Suppressor macrophage treated with lipopolysaccharide for 1 hour (primary cell): Measurements from ENCODE around the gene HHATL.
"Not testable (repeated sequence)": the region's sequence is repeated elsewhere in the genome, so short reads cannot be mapped to it uniquely, and the experiment has no call there.

Experiments
- DNase-seq, 3 donors: peaks; one replicate each; pipeline ENCODE4 v3.0.0-alpha.2; 2020 to 2022

HHATL gene

GRCh38 chr3:42733501-42734262 is 31.1 kb upstream of the HHATL start:
- no peak for DNase-seq

GRCh38 chr3:42732829-42733459 is 30.3 kb upstream of the HHATL start:
- DNase-seq: no peak

DNA sequence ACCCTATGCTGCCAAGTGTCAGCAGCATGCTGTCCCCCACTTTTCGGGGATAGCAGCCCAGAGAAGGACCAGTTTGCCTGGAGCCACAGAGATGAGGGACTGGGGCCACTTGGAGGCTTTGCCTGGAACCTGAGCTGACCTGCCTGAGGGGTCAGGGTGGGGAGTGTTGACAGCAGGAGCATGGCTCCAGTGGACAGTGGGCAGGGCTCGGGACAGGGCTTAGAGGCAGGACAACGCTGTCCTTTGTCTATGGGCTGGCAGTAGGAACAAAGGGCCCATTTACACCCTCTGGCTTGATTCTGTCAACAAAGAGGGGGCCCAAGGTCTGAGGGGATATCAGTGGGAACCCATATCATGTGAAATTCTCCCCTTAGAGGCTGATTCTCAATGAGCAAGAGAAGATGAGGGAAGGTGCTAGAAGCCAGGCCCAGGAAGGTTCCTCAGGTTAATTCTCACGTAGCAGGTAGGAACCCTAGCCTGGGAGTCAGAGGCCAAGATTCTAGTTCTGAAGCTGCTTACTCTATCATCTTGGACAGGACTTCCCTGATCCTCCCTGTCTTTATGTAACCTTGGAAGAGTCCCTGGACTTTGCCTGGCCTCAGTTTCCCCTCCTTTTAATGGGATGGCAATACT is 29.7 kb upstream of the HHATL start:
- DNase-seq: no peak

- DNase-seq: peak in 2 of 3 donors; percentile 39 to 41
Measured at GRCh38 chr3:42731476-42732195, 29.0 kb upstream of the HHATL start.

- DNase-seq: no peak
Measured at GRCh38 chr3:42730706-42731420, 28.3 kb upstream of the HHATL start.

- no peak for DNase-seq
Measured at GRCh38 chr3:42730294-42730693, 27.7 kb upstream of the HHATL start.

DNA sequence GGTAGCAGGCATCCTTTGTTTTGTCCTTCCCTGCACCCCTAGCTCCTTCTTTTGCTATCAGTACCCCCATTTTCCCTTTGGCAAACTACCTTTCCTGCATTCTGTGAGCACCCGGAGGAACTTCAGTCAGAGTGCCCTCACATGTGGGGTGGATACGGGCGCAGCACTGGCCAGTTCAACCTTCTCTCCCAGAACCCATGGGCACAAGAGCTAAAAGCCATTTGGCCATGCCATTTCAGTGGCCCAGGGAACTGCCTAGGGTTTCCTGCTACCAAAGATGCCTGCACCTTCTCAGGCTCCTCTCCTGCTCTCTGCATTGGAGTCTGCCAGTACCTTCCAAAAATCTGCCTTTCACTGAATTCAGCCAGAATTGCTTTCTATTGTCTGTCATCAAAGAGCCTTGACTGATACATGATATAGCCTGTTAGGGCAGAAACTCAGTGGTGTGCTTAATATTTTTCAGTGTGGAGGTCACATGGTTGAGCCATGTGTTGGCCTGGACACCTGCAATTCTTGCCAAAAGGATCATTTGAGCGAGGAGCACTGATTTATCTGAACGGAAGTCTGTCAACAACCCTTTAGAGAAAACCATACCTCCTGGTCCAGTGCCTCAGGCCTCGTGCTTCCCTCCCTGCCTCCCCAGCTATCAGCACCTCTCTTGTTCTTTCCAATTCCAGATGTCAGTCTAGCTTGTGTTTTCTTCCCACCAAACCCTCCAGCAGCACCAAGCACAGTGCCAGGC is 27.0 kb upstream of the HHATL start:
- no peak for DNase-seq

DNA sequence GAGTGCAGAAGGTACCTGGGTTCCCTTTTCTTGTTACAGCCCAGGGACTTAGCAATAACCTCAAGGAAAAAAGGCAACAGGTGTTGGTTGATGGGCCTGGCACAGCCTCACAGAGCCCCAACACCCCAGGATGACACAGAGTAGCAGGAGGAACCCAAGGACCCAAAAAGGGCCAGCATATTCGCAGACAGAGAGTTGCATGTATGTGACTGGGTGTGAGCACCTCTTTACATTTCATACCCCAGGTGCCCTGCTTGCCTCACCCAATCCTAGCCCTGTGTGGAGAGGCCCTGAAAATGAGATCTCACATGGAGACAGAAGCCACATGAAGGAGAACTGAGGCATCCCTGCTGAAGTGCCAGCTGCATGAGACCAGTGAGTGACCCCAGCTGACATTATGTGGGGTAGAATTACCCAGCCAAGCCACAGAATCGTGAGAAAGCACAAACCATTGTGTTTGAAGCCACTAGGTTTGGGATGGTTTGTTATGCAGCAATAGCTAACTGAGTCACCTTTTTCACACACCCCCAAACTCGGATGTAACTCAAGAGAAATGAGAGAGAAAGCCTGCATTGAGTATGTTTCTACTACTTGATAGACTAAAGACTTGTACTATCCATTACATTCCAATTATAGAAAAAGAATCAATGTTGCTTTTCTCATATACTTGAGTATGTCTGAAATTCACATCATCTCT is 26.2 kb upstream of the HHATL start:
- DNase-seq: no peak

- DNase-seq: no peak
Measured at GRCh38 chr3:42728056-42728455, 25.5 kb upstream of the HHATL start.

DNA sequence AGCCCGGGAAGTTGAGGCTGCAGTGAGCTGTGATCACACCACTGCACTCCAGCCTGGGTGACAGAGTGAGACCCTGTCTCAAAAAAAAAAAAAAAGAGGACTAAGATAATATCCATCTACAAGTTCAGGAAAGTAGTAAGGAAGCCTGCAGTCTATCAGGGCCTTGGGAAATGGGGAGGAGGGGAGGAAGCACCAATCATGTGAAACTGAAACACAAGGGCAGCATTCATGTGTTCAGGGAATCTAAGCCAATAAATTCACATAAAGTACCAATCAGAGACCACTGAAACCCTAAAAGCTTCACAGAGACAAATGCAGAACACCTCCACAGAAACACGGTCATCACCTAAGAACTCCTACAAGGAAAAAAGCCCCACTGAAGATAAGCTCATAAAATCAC is 22.9 kb upstream of the HHATL start:
- DNase-seq: no peak

GRCh38 chr3:42723219-42723618 is 20.6 kb upstream of the HHATL start:
- DNase-seq: peak; percentile 60 to 74 (median 62)

- DNase-seq: not testable (repeated sequence)
Measured at GRCh38 chr3:42722442-42722841, 19.8 kb upstream of the HHATL start.

GRCh38 chr3:42721690-42722089 is 19.1 kb upstream of the HHATL start:
- DNase-seq: no peak

DNA sequence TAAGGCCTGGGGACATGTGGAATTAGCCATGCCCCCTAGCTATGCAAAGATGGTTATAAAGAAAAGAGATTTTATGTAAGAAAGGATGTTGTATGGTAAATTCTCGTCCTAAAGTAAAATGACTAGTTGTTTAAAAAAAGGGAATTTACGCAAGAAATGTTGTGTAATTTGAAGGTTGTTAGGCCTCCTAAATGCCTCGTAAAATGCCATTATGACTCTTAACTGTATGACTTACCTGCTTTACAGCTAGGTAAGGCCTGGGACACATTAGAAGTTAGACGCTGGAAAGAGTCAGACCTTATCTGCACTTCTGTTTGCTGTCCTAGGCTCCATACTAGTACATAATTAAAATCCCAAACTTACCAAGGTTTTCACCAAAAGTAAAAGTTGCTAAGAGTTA is 17.5 kb upstream of the HHATL start:
- DNase-seq: peak in 2 of 3 donors; percentile 57 to 72

- no peak for DNase-seq
Measured at GRCh38 chr3:42719002-42719401, 16.4 kb upstream of the HHATL start.

- no peak for DNase-seq
Measured at GRCh38 chr3:42718338-42718737, 15.7 kb upstream of the HHATL start.

DNA sequence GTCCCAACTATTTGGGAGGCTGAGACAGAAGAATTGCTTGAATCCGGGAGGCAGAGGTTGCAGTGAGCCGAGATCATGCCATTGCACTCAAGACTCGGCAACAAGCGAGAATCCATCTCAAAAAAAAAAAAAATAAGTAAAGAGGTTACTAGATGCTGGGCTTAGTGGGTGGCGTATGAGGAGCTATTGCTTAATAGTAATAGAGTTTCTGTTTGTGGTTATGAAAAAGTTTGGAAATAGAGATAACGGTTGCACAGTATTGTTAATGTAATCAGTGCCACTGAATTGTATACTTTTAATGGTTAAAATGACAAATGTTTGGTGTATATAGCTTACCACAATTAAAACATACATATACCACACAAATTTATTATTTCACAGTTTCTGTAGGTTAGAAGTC is 14.7 kb upstream of the HHATL start:
- peak in 2 of 3 donors; percentile 23 to 27 for DNase-seq

DNA sequence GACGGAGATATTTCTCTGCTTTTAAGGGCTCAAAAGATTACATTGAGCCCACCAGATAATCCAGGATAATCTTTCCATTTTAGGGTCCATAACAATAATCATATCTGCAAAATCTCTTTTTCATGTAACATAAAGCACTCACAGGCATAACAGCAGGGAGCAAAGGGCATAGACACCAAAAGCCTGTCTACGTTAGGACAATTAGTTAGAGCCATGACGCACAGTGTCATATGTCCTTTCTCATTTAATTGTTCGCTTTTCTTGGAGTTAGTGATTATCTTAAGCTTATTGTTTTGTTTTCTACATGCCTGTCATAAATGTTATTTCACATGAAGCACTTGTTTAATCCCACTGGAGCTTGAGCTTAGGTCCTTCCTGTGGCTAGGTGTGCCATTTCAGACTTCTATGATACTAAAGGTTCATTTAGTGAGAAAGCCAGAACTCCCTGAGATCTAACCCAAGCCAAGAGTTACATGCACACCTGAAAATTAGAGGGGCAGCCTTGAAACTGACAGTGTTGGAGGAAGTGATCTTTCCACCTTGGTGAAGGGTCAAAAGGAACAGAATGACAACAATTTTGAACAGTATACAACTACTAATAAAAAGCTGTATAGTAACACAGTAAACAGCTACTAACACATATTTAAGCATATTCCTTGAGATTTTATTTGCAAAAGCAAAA is 11.7 kb upstream of the HHATL start:
- no peak for DNase-seq

- DNase-seq: no peak
Measured at GRCh38 chr3:42713747-42714146, 11.1 kb upstream of the HHATL start.

GRCh38 chr3:42712688-42713372 is 10.2 kb upstream of the HHATL start:
- peak in 1 of 3 donors; percentile 25 for DNase-seq
